ENCODE data around the gene TMTC4.
"Not testable (repeated sequence)": the region's sequence is repeated elsewhere in the genome, so short reads cannot be mapped to it uniquely, and the experiment has no call there.

The TMTC4 gene

DNA sequence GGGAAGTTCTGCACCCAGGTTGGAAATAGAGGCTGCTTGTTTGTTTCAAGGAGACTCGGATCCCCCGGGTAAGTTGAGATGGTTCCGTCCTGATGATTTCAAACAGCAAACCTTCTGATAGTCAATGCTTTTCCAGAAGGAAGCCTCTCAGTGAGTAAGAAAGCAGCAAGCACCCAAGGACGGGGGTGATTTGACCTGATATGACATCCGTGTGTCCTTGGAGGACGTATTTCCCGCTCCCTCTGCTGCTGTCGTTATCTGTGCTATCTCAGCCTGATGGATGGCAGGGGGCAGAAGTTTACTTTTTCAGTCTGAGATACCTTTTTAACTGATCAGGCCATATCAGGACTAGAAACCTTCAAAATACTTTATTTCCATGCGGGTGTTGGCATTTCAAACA is 80.3 kb downstream of the TMTC4 start:
- Mint-ChIP-seq H3K4me1 (peaks cover 2% of the 10 kb centered on the region), H3K9me3 (no peaks in the 10 kb centered on the region), H3K27me3 (no peaks in the 10 kb centered on the region), H3K27ac (no peak overlapping the region), H3K4me3 (no peak overlapping the region)
- ATAC-seq (no peak), DNase-seq (no peak)

GRCh38 chr13:100589178-100589725 is 85.3 kb downstream of the TMTC4 start:
- no peaks in the 10 kb centered on the region for H3K27me3 Mint-ChIP-seq
- peak overlapping the region in 1 of 2 donors; percentile 84 for H3K27ac Mint-ChIP-seq
- H3K4me1 Mint-ChIP-seq, result peaks cover 42% of the 10 kb centered on the region
- no peaks in the 10 kb centered on the region for H3K9me3 Mint-ChIP-seq
- peak overlapping the region; percentile 70 to 83 for H3K4me3 Mint-ChIP-seq
- ATAC-seq, result no peak
- DNase-seq, result no peak

DNA sequence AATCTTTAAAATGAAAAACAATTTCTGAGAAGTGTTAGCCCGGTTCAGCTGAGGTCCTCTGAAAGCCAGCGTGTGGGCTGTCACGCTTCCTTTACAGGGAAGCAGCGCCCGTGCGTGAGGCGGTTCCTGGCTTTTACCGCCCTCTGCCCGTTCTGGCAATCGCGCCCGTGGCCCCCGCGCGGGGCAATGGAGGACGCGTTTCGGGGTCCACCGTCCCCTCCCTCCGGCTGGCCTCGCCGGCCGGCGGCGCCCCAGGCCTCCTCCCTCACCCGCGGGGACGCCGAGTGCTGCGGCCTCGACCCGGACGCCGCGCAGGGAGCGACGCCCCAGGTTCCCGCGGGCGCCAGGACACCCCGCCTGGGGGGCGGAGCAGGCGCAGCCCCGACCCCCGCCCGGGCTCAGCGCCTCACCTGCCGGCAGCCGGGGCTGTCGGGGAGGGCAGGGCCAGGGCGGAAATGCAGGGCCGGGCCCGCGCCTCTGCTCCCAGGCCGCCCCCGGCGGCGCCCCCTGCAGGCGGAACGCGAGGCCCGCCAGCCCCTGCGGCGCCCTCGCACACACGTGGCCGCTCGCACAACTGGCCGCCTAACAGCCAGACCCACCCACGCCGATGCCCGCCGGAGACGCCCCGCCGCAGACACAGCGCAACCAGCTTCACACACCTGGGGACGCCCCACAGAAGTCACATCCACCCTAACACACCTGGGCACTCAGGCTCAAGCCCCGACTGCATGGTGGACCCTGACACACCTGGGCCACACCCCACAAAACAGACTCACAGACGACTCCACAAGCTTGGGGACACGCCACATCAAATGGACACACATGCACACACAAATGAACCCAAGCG is 86.0 kb downstream of the TMTC4 start, which contains the start of gene GGACT:
Gene GGACT, minus strand, starts transcription at position 459 of the 847 bp plus-strand sequence. CDS start 56,198 bp downstream, outside the sequence.
- Mint-ChIP-seq H3K27me3 (no peaks in the 10 kb centered on the region), H3K4me1 (peaks cover 46% of the 10 kb centered on the region), H3K27ac (peak within 1 kb of the TSS; percentile 92 to 95), H3K4me3 (peak within 1 kb of the TSS; percentile 83 to 87), H3K9me3 (no peaks in the 10 kb centered on the region)
- peak; percentile 88 to 90 for DNase-seq
- ATAC-seq, result peak; percentile 95

- Mint-ChIP-seq H3K27ac (peak overlapping the region; percentile 54 to 84), H3K4me1 (peaks cover 65% of the 10 kb centered on the region), H3K9me3 (no peaks in the 10 kb centered on the region), H3K4me3 (peak overlapping the region; percentile 35 to 36), H3K27me3 (no peaks in the 10 kb centered on the region)
- DNase-seq, result peak in 1 of 2 donors; percentile 40
- ATAC-seq, result peak; percentile 37
These were observed 89.7 kb downstream of the TMTC4 start for GRCh38 chr13:100584896-100585295.

DNA sequence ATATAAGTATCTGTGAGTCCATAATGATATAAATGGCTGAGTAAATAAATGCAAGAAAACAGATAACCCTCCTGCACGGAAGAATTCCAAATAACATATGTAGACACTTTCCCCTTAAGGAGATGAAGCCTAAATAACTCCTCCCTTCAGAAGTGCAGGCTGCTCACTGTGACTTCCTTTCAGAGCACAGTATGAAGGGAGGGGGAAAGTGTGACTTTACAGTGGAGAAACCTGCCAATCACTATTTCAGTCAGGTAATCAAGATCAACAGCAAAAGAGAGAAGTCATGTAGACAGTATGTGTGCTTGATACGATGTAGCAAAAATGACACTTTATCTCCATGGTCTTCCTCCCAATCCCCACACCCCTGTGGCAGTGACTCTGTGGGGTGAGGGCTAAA is 93.1 kb downstream of the TMTC4 start:
- ATAC-seq (peak; percentile 62), DNase-seq (no peak)
- H3K9me3 Mint-ChIP-seq, result no peaks in the 10 kb centered on the region
- H3K27me3 Mint-ChIP-seq, result no peaks in the 10 kb centered on the region
- no peak overlapping the region for H3K27ac Mint-ChIP-seq
- peaks cover 43% of the 10 kb centered on the region for H3K4me1 Mint-ChIP-seq
- H3K4me3 Mint-ChIP-seq, result no peak overlapping the region

- no peak for ATAC-seq
- H3K4me3 Mint-ChIP-seq, result no peak overlapping the region
- H3K27ac Mint-ChIP-seq, result peak overlapping the region in 1 of 2 donors; percentile 65
- peaks cover 38% of the 10 kb centered on the region for H3K4me1 Mint-ChIP-seq
- DNase-seq, result no peak
- H3K27me3 Mint-ChIP-seq, result no peaks in the 10 kb centered on the region
- no peaks in the 10 kb centered on the region for H3K9me3 Mint-ChIP-seq
These were observed 93.6 kb downstream of the TMTC4 start for GRCh38 chr13:100581030-100581429.

- no peaks in the 10 kb centered on the region for H3K27me3 Mint-ChIP-seq
- no peak for DNase-seq
- no peaks in the 10 kb centered on the region for H3K9me3 Mint-ChIP-seq
- H3K4me1 Mint-ChIP-seq, result peaks cover 33% of the 10 kb centered on the region
- ATAC-seq, result no peak
- no peak overlapping the region for H3K4me3 Mint-ChIP-seq
- no peak overlapping the region for H3K27ac Mint-ChIP-seq
These were observed 94.5 kb downstream of the TMTC4 start for GRCh38 chr13:100580045-100580444.

DNA sequence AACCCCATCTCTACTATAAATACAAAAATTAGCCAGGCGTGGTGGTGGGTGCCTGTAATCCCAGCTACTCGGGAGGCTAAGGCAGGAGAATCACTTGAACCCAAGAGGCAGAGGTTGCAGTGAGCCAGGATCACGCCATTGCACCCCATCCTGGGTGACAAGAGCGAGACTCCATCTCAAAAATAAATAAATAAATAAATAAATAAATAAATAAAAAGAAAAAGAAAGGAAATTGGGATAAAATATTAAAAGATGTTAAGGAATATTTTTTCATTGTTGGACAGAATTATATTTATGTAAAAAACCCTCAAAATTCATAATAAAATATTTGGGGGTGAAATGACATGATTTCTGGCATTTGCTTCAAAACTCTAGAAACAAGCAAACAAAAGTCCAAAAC is 97.4 kb downstream of the TMTC4 start:
- not testable (repeated sequence) for DNase-seq, H3K9me3 Mint-ChIP-seq, H3K27me3 Mint-ChIP-seq, H3K4me3 Mint-ChIP-seq, ATAC-seq
- peaks cover 41% of the 10 kb centered on the region for H3K4me1 Mint-ChIP-seq
- H3K27ac Mint-ChIP-seq, result peak overlapping the region in 1 of 2 donors; percentile 69

DNA sequence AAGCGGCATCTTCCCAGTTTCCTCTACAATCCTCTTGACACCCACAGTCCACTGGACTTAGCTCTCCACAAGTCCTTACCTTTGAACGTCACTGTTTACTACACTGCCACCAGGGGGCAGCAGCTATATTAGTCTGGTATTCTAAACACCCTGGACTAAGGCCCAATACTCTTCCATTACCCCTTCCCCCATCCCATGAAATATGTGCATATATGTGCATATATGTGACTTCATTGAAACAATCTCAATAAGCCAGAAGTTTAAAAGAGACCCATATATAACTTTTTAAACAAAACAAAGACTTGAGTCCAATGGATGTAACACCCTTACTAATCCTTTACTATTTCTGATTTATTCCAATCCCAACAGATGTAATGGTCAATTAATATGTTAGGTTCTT is 101.5 kb downstream of the TMTC4 start:
- DNase-seq (peak; percentile 46 to 59), ATAC-seq (peak; percentile 80)
- Mint-ChIP-seq H3K27ac (no peak overlapping the region), H3K9me3 (no peaks in the 10 kb centered on the region), H3K4me1 (peaks cover 24% of the 10 kb centered on the region), H3K27me3 (no peaks in the 10 kb centered on the region), H3K4me3 (no peak overlapping the region)

DNA sequence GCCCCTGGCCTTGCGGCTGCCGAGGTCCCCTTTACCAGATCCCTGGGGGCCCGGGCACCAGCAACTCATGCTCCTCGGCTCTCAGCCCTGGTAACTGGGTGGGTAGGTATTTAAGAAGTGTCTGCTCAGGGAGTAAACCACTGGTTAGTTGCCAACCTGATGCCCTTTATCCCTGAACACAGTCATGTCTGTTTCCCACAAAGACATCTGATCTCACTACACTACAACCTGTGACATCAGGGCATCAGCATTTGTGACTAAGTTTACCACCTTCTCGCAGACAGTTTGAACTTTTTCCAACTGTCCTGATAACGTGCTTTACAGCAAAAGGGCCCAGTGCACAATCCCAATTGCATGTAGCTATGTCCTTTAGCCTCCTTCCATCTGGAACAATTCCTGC is 108.1 kb downstream of the TMTC4 start:
- ATAC-seq, result no peak
- Mint-ChIP-seq H3K9me3 (no peaks in the 10 kb centered on the region), H3K4me1 (peaks cover 6% of the 10 kb centered on the region), H3K4me3 (no peak overlapping the region), H3K27me3 (no peaks in the 10 kb centered on the region), H3K27ac (peak overlapping the region in 1 of 2 donors; percentile 10)
- no peak for DNase-seq

GRCh38 chr13:100565286-100565685 is 109.3 kb downstream of the TMTC4 start:
- no peaks in the 10 kb centered on the region for H3K9me3 Mint-ChIP-seq
- H3K27me3 Mint-ChIP-seq, result no peaks in the 10 kb centered on the region
- ATAC-seq (peak; percentile 23), DNase-seq (no peak)
- H3K4me3 Mint-ChIP-seq, result no peak overlapping the region
- H3K27ac Mint-ChIP-seq, result no peak overlapping the region
- H3K4me1 Mint-ChIP-seq, result peaks cover 6% of the 10 kb centered on the region

DNA sequence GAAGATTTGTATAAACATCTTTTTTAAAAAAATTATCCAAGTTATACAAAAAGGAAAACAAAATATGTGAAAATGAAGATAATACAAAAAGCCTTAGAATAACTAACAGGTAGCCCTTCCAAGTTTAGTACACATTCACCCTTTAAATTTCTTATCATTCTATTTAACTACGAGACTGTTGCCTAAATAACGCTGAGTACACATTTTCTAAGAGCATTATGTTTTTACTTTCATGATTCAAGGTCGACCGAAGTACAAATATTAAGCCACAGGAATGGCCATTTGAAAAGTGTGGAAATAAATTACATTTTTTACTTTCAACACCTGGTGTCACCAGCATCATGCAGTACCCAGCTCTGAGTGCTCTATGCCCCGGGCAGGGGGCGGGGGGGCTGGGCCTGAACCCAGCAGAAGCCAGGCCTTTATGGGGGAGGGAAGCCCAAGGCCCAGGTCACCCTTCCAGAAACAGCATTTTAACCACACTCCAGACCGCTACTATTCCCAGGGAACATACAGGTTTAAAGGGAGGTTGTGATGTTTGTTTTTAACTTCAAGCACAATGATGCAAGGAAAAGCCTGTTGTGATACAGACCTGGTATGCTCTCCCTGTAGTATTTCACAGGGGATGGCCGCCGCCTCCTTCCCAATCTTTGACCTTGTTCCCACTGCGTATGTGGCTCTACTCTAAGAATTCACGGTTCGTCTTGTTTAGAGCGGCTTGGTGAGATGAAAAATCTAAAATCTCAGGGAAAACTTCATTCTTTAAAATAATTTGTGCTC is 110.0 kb downstream of the TMTC4 start:
- peak overlapping the region in 1 of 2 donors; percentile 31 for H3K27ac Mint-ChIP-seq
- no peaks in the 10 kb centered on the region for H3K27me3 Mint-ChIP-seq
- H3K4me1 Mint-ChIP-seq, result peaks cover 6% of the 10 kb centered on the region
- H3K4me3 Mint-ChIP-seq, result no peak overlapping the region
- no peak for ATAC-seq
- no peaks in the 10 kb centered on the region for H3K9me3 Mint-ChIP-seq
- DNase-seq, result no peak

- DNase-seq (no peak), ATAC-seq (no peak)
- Mint-ChIP-seq H3K9me3 (no peaks in the 10 kb centered on the region), H3K27me3 (no peaks in the 10 kb centered on the region), H3K27ac (no peak overlapping the region), H3K4me3 (no peak overlapping the region), H3K4me1 (peaks cover 6% of the 10 kb centered on the region)
These were observed 110.8 kb downstream of the TMTC4 start for GRCh38 chr13:100563779-100564178.

- Mint-ChIP-seq H3K4me3 (no peak overlapping the region), H3K27ac (no peak overlapping the region), H3K9me3 (no peaks in the 10 kb centered on the region), H3K27me3 (no peaks in the 10 kb centered on the region), H3K4me1 (peaks cover 6% of the 10 kb centered on the region)
- no peak for DNase-seq
- no peak for ATAC-seq
These were observed 112.9 kb downstream of the TMTC4 start for GRCh38 chr13:100561599-100562204.

DNA sequence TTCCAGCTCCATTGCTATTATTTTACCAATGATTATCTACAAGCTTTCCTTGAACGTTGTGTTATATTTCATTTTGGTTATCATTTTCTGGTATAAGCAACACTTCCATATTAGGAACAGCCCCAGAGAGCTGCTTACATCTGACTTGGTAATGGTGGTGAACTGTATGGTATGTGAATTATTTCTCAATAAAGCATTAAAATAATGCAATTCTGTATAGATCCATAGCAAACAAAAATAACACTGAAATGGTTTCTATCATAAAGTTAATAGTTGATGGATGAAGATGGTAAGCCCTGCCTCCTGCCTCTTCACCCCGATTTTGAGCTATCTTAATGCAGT is 113.5 kb downstream of the TMTC4 start:
- Mint-ChIP-seq H3K4me1 (peaks cover 6% of the 10 kb centered on the region), H3K27me3 (no peaks in the 10 kb centered on the region), H3K4me3 (no peak overlapping the region), H3K9me3 (no peaks in the 10 kb centered on the region), H3K27ac (no peak overlapping the region)
- DNase-seq (no peak), ATAC-seq (no peak)
